Fibroblast of villous mesenchyme (primary cell): ENCODE data around the gene TNP2. TPM values are rescaled to one million over a fixed set of nuclear protein-coding genes. Genes with fewer than 3 reads are reported as not detected.

Experiments
- DNase-seq: peaks from one replicate; pipeline ENCODE4 v3.0.0-alpha.2; 2010; ENCODE audit warnings: low read depth
- H3K4me3 ChIP-seq: 2 replicates; pipeline ENCODE4 v1.5.1; 2011; ENCODE audit warnings: low read depth, mild to moderate bottlenecking, low read length
- CTCF ChIP-seq: IDR thresholded peaks from 2 replicates; pipeline ENCODE4 v1.5.1; 2012; ENCODE audit warnings: low read depth, mild to moderate bottlenecking, low read length; ENCODE audit not compliant: insufficient read depth
- total RNA-seq: library from RNA; depleted of rRNA; stranded (reverse); fragments of >200 nt; gene quantifications from 2 replicates; pipeline ENCODE4 v1.2.3, GENCODE V29; 2012

The TNP2 gene
- total RNA-seq: not detected in 2 replicates

DNA sequence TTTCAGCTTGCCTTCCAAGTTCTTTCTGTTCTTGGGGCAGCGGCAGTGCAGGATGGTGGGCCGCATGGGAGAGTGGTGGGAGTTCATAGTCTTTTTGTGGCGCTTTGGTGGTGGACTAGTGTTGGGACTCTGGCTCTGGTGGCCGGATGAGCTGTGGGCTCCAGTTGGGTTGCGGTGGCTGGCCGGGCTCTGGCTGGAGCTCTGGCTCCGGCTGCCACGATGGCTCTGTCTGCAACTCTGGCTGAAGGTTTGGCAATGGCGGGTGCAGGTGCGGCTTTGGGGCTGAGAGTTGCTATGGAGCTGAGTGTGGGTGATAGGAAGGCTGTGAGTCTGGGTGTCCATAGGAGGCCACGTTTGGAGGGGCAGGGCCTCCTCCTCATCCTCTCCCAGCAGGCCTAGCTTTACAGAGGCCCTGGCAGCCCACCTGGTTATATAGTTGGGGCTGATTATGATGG is at the start of gene TNP2:
Gene TNP2, minus strand, starts transcription at position 405 of the 455 bp plus-strand sequence. Its CDS starts 63 bp downstream, at position 342.
- no peak for DNase-seq
- no peak within 1 kb of the TSS for H3K4me3 ChIP-seq
- no peak for TF ChIP-seq CTCF

DNA sequence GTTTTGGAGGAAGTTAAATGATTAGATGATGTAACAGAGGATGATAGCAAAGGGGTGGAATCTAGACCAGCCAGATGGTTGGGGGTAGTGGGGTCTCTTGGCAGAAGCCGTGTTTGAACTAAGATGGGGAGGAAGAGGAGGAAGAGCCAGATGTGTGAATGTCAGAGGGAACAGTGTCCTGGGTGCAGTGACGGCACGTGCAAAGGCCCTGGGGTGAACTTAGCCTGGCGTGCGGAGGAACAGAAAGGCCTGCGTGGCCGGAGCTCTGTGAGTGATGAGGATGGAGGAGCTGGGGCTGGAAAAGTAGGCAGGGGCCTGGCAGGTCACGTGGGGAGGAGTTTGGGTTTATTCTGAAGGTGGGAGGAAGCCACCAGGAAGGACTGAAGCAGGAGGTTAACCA is 49.7 kb upstream of the TNP2 start:
- H3K4me3 ChIP-seq: no peak overlapping the region
- no peak for TF ChIP-seq CTCF
- DNase-seq: no peak

DNA sequence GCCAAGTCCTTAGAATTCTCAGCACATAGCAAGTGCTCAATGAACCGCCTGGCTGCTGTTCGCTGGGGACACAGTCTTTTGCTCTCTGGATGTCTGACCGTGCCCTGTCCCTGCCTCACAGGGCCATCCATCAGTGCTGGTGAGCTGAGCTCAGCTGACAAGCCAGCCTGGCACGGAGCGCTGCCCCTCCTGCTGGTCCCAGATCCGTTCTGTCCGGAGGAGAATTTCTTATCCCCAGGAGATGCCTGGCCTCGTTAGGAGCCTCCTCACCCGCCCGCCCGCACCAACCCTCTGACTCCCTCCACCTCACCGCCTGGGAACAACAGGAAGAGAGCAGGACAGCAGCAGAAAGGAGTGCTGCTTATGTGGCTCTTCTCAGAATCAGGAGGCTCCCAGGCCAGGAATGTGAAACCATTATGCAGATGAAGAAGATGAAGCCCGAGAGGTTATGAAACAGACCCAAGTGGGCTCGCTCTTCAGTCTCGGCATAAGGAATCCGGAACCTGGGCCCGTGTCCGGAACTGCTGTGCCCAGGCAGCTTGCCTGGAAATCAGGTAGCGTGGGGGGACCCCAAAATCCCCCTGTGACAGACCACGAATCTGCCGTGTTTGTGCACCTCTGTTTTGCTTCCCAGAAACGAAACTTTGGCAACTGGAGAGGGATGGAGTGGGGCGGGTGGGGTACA is 47.3 kb upstream of the TNP2 start:
- DNase-seq: peak; percentile 60
- H3K4me3 ChIP-seq: no peak overlapping the region
- TF ChIP-seq CTCF: no peak

GRCh38 chr16:11315510-11315909 is 46.4 kb upstream of the TNP2 start:
- peak; percentile 25 for TF ChIP-seq CTCF
- peak; percentile 49 for DNase-seq
- no peak overlapping the region for H3K4me3 ChIP-seq

- H3K4me3 ChIP-seq: no peak overlapping the region
- no peak for DNase-seq
- no peak for TF ChIP-seq CTCF
Observed at GRCh38 chr16:11314309-11314894, 45.3 kb upstream of the TNP2 start.

DNA sequence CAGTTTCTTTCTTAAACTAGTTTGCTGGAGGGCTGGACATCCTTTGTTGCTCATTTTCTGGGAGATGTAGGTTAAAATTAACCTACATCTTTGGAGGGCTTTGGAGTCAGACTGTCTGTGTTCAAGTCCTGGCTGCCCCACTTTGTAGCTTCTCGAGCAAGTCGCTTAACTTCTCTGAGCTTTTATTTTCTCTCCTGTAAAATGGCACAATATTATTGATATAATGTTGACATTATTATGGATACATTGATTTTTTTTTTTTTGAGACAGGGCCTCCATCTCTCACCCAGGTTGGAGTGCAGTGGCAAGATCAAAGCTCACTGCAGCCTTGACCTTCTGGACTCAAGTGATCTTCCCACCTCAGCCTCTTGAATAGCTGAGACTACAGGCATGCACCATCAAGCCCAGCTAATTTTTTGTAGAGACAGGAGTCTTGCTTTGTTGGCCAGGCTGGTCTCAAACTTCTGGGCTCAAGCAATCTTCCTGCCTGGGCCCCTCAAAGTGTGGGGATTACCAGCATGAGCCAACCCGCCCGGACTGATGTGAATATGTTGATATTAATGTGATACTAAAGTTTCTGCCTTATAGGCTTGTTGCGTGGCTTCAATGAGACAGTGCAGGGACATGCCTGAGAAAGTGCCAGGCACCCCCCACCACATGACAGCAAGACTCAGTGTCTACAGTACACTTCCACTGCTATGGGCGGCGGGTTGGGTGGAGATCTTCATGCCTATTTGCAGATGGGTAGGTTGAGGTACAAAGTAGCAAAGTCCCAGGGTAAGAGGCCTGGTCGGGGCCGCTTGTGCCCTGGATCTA is 44.6 kb upstream of the TNP2 start:
- no peak for TF ChIP-seq CTCF
- H3K4me3 ChIP-seq: no peak overlapping the region
- DNase-seq: no peak
